Stomach (tissue), 4 donors: ENCODE data around the gene CITED4.

Experiments
- POLR2AphosphoS5 ChIP-seq, 3 donors: sonication (generic); formaldehyde crosslinking; IDR thresholded peaks; one replicate each; pipeline ENCODE4 v1.6.1; 2016; ENCODE audit warnings: antibody characterized with exemption in 3 of 3
- TF ChIP-seq, protein P1 (sequence below), 7 experiments: fragments of 450-650 bp in 4 of 7; fragments of 200-600 bp in 3 of 7; sonication (generic) in 3 of 7; IDR thresholded peaks; one replicate each; pipeline ENCODE4 v1.5.1; 2016 to 2019; ENCODE audit warnings: antibody characterized with exemption in 7 of 7, control low read depth in 2 of 7, mild to moderate bottlenecking in 1 of 7

DNA sequence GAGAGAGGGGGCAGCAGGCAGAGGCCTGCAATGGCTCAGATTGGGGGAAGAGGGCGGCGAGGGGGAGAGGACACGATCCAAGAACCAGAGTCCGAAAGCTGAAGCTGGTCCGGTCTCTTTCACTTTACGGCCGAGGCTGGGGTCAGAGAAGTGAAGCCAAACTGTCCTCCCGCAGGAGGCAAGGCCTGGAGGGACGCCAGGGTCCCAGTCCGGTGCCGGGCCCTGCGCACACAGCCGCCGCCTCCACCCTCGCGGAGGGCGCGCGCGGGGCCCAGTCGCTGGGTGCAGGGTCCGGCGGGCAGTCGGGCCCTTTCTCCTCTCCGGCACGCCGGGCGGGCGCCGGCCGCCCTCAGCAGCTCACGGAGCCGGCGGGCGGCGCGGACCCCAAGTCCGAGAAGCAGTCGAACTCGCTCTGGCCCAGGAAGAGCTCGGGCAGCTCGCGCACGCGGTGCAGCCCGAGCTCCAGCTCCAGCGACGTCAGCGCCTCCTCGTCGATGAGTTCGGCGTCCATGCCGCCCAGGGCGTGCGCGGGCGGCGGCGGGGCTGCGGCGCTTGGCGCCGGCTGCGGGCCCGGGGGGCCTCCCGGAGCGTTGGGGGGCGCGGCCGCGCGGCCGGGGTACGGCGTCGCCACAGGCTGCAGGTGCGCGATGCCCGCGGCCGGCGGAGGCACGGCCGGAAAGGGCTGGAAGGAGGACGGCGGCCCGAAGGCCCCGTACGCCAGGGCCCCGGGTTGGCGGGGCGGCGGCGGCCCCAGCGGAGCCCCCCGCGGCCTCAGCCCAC, 749 bp downstream of the CITED4 start:
- TF ChIP-seq, protein P1, sequence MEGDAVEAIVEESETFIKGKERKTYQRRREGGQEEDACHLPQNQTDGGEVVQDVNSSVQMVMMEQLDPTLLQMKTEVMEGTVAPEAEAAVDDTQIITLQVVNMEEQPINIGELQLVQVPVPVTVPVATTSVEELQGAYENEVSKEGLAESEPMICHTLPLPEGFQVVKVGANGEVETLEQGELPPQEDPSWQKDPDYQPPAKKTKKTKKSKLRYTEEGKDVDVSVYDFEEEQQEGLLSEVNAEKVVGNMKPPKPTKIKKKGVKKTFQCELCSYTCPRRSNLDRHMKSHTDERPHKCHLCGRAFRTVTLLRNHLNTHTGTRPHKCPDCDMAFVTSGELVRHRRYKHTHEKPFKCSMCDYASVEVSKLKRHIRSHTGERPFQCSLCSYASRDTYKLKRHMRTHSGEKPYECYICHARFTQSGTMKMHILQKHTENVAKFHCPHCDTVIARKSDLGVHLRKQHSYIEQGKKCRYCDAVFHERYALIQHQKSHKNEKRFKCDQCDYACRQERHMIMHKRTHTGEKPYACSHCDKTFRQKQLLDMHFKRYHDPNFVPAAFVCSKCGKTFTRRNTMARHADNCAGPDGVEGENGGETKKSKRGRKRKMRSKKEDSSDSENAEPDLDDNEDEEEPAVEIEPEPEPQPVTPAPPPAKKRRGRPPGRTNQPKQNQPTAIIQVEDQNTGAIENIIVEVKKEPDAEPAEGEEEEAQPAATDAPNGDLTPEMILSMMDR (IDR thresholded peaks at IDR 0.05) = no peak
- TF ChIP-seq POLR2AphosphoS5 (IDR thresholded peaks at IDR 0.05) = peak in 1 of 3 donors; percentile 8
